Stimulated activated naive CD8-positive, alpha-beta T cell treated with anti-CD3 and anti-CD28 coated beads, Interleukin-15, Interleukin-2, amounts not matched to agents 100 U/mL and 50 U/mL, for 24 hours (primary cell): ENCODE data around the gene PRICKLE4.

Source experiments
- ATAC-seq: fragments of 150-1000 bp; cut with Tn5 transposase; one replicate; pipeline ENCODE4 v1.10.0; 2021
- DNase-seq: peaks from one replicate; pipeline ENCODE4 v3.0.0; 2021

Gene PRICKLE4

GRCh38 chr6:41780551-41781365 lies at the start of gene PRICKLE4:
Gene PRICKLE4, plus strand, starts transcription at chr6:41780782. Its CDS starts 2,692 bp downstream, at chr6:41783474.
- DNase-seq (no peak), ATAC-seq (no peak)

- DNase-seq (no peak), ATAC-seq (no peak)
Observed at GRCh38 chr6:41731561-41732086, 49.0 kb upstream of the PRICKLE4 start.

GRCh38 chr6:41732149-41732548 lies 48.4 kb upstream of the PRICKLE4 start:
- no peak for DNase-seq
- no peak for ATAC-seq

- ATAC-seq = peak; percentile 43
- peak; percentile 70 for DNase-seq
Observed at GRCh38 chr6:41732591-41733359, 47.8 kb upstream of the PRICKLE4 start.

GRCh38 chr6:41733360-41733706 lies 47.2 kb upstream of the PRICKLE4 start:
- no peak for ATAC-seq
- DNase-seq = no peak

GRCh38 chr6:41733707-41734665 lies 46.6 kb upstream of the PRICKLE4 start:
- peak; percentile 67 for ATAC-seq
- DNase-seq = peak; percentile 68

GRCh38 chr6:41734666-41735426 lies 45.7 kb upstream of the PRICKLE4 start:
- peak; percentile 77 for DNase-seq
- ATAC-seq = peak; percentile 35

GRCh38 chr6:41735427-41736185 lies 45.0 kb upstream of the PRICKLE4 start, which contains the start of gene TFEB:
Gene TFEB, minus strand, starts transcription at chr6:41735608. Its CDS starts 44,395 bp downstream, at chr6:41691213.
- ATAC-seq = peak; percentile 74

GRCh38 chr6:41736186-41736733 lies 44.3 kb upstream of the PRICKLE4 start:
- no peak for ATAC-seq
- no peak for DNase-seq

More at GRCh38 chr6:41735427-41736185, 45.0 kb upstream of the PRICKLE4 start, which contains the start of gene TFEB:
- DNase-seq = peak; percentile 96

GRCh38 chr6:41736800-41737555 lies 43.6 kb upstream of the PRICKLE4 start:
- no peak for DNase-seq

GRCh38 chr6:41737591-41738130 lies 42.9 kb upstream of the PRICKLE4 start:
- ATAC-seq (no peak), DNase-seq (no peak)

More at GRCh38 chr6:41736800-41737555, 43.6 kb upstream of the PRICKLE4 start:
- no peak for ATAC-seq

GRCh38 chr6:41739041-41739440 lies 41.5 kb upstream of the PRICKLE4 start:
- DNase-seq (no peak), ATAC-seq (no peak)

- DNase-seq = no peak
Observed at GRCh38 chr6:41740366-41741162, 40.0 kb upstream of the PRICKLE4 start.

GRCh38 chr6:41741625-41742490 lies 38.7 kb upstream of the PRICKLE4 start:
- ATAC-seq = no peak

More at GRCh38 chr6:41740366-41741162, 40.0 kb upstream of the PRICKLE4 start:
- ATAC-seq = no peak

GRCh38 chr6:41743406-41744235 lies 37.0 kb upstream of the PRICKLE4 start:
- no peak for ATAC-seq
- no peak for DNase-seq

More at GRCh38 chr6:41741625-41742490, 38.7 kb upstream of the PRICKLE4 start:
- DNase-seq = no peak
